ENCODE measurements around the gene FBF1. TPM values are rescaled to one million over a fixed set of nuclear protein-coding genes. Genes with fewer than 3 reads are reported as not detected.

The FBF1 gene
- total RNA-seq, 4 donors from 2014 or later = 7.2 to 47.0 (median 25.0) TPM

GRCh38 chr17:75913537-75914210 is 27.2 kb downstream of the FBF1 start:
- no peak overlapping the region for H3K27ac ChIP-seq
- H3K4me3 ChIP-seq = no peak overlapping the region
- no peaks in the 10 kb centered on the region for H3K9me3 ChIP-seq
- peaks cover 0 to 8% (median 0%) of the 10 kb centered on the region in 3 donors for H3K36me3 ChIP-seq
- no peaks in the 10 kb centered on the region for H3K27me3 ChIP-seq
- DNase-seq = no peak
- TF ChIP-seq CTCF (IDR thresholded peaks at IDR 0.05) (no peak), POLR2A (IDR thresholded peaks at IDR 0.05) (no peak)
- H3K4me1 ChIP-seq = peaks cover 0 to 4% (median 0%) of the 10 kb centered on the region in 4 donors

GRCh38 chr17:75910699-75911098 is 30.1 kb downstream of the FBF1 start:
- TF ChIP-seq POLR2A (IDR thresholded peaks at IDR 0.05) = no peak
- no peak for TF ChIP-seq CTCF (IDR thresholded peaks at IDR 0.05)
- Histone ChIP-seq H3K4me3 (no peak overlapping the region), H3K36me3 (peaks cover 0 to 8% (median 0%) of the 10 kb centered on the region in 3 donors), H3K27ac (no peak overlapping the region), H3K4me1 (peaks cover 0 to 4% (median 0%) of the 10 kb centered on the region in 4 donors), H3K27me3 (no peaks in the 10 kb centered on the region), H3K9me3 (no peaks in the 10 kb centered on the region)
- no peak for DNase-seq

GRCh38 chr17:75909812-75910274 is 31.0 kb downstream of the FBF1 start:
- no peak overlapping the region for H3K27ac ChIP-seq

GRCh38 chr17:75909051-75909811 is 31.6 kb downstream of the FBF1 start:
- Histone ChIP-seq H3K4me1 (peaks cover 0 to 10% (median 3%) of the 10 kb centered on the region in 4 donors), H3K4me3 (no peak overlapping the region), H3K27ac (no peak overlapping the region), H3K27me3 (no peaks in the 10 kb centered on the region), H3K9me3 (no peaks in the 10 kb centered on the region), H3K36me3 (no peaks in the 10 kb centered on the region)
- TF ChIP-seq CTCF (IDR thresholded peaks at IDR 0.05) (no peak), POLR2A (IDR thresholded peaks at IDR 0.05) (no peak)
- DNase-seq = peak in 1 of 3 donors; percentile 49

More at GRCh38 chr17:75909812-75910274, 31.0 kb downstream of the FBF1 start:
- no peaks in the 10 kb centered on the region for H3K27me3 ChIP-seq
- TF ChIP-seq POLR2A (IDR thresholded peaks at IDR 0.05) (no peak), CTCF (IDR thresholded peaks at IDR 0.05) (no peak)
- H3K4me3 ChIP-seq = no peak overlapping the region
- H3K36me3 ChIP-seq = peaks cover 0 to 6% (median 0%) of the 10 kb centered on the region in 3 donors
- peaks cover 0 to 9% (median 3%) of the 10 kb centered on the region in 4 donors for H3K4me1 ChIP-seq
- peak in 1 of 3 donors; percentile 48 for DNase-seq
- H3K9me3 ChIP-seq = no peaks in the 10 kb centered on the region

GRCh38 chr17:75908201-75908600 is 32.6 kb downstream of the FBF1 start:
- no peak overlapping the region for H3K4me3 ChIP-seq
- no peaks in the 10 kb centered on the region for H3K36me3 ChIP-seq
- no peak for DNase-seq
- H3K4me1 ChIP-seq = peaks cover 0 to 18% (median 8%) of the 10 kb centered on the region in 4 donors
- TF ChIP-seq POLR2A (IDR thresholded peaks at IDR 0.05) = no peak
- TF ChIP-seq CTCF (IDR thresholded peaks at IDR 0.05) = no peak
- no peaks in the 10 kb centered on the region for H3K9me3 ChIP-seq
- H3K27me3 ChIP-seq = no peaks in the 10 kb centered on the region
- H3K27ac ChIP-seq = no peak overlapping the region
